Astrocyte of the spinal cord (primary cell): ENCODE measurements around the gene WDFY4.

ENCODE experiments used
- DNase-seq: peaks from one replicate; pipeline ENCODE4 v3.0.0; 2011; ENCODE audit warnings: low read depth, low spot score
- H3K4me3 ChIP-seq: 2 replicates; pipeline ENCODE4 v1.5.1; 2011; ENCODE audit warnings: low read depth, mild to moderate bottlenecking, low read length, moderate library complexity
- CTCF ChIP-seq: IDR thresholded peaks from 2 replicates; pipeline ENCODE4 v1.5.1; 2012; ENCODE audit warnings: low read depth, mild to moderate bottlenecking, low read length, inconsistent platforms
- in situ Hi-C: cut with HindIII; loops from 2 replicates; pipeline ENCODE4 v1.10.0; 2017; ENCODE audit warnings: low sequenced_read_pairs

The WDFY4 gene

GRCh38 chr10:48700493-48700892, 15.8 kb downstream of the WDFY4 start:
- DNase-seq = no peak
- TF ChIP-seq CTCF = no peak
- no peak overlapping the region for H3K4me3 ChIP-seq
- in situ Hi-C loops = no loop called here

- in situ Hi-C loops = no loop called here
- TF ChIP-seq CTCF = no peak
- no peak overlapping the region for H3K4me3 ChIP-seq
- no peak for DNase-seq
These were observed 16.6 kb downstream of the WDFY4 start for GRCh38 chr10:48701139-48701901.

- in situ Hi-C loops = no loop called here
- no peak overlapping the region for H3K4me3 ChIP-seq
- DNase-seq = no peak
- no peak for TF ChIP-seq CTCF
These were observed 17.3 kb downstream of the WDFY4 start for GRCh38 chr10:48701941-48702340.

- no peak for TF ChIP-seq CTCF
- in situ Hi-C loops = no loop called here
- no peak overlapping the region for H3K4me3 ChIP-seq
These were observed 19.0 kb downstream of the WDFY4 start for GRCh38 chr10:48703531-48704122.

GRCh38 chr10:48704156-48704555, 19.5 kb downstream of the WDFY4 start:
- no peak for TF ChIP-seq CTCF
- no peak overlapping the region for H3K4me3 ChIP-seq
- DNase-seq = no peak
- in situ Hi-C loops = no loop called here

More at GRCh38 chr10:48703531-48704122, 19.0 kb downstream of the WDFY4 start:
- DNase-seq = no peak

- DNase-seq = no peak
- H3K4me3 ChIP-seq = no peak overlapping the region
- in situ Hi-C loops = no loop called here
- TF ChIP-seq CTCF = no peak
These were observed 20.8 kb downstream of the WDFY4 start for GRCh38 chr10:48705401-48705938.
